HFFc6 (cell line): ENCODE data around the gene GPR137. TPM values are rescaled to one million over a fixed set of nuclear protein-coding genes. Genes with fewer than 3 reads are reported as not detected.

Experiments
- DNase-seq: peaks from one replicate; pipeline ENCODE4 v3.0.0-alpha.2; 2018
- H3K27ac Mint-ChIP-seq: 2 replicates; pipeline ENCODE4 v1.8.0; 2020; ENCODE audit warnings: mild to moderate bottlenecking, mixed read lengths
- H3K27me3 Mint-ChIP-seq: 2 replicates; pipeline ENCODE4 v1.8.0; 2021; ENCODE audit warnings: mild to moderate bottlenecking, moderate library complexity, mixed read lengths; ENCODE audit not compliant: insufficient read depth
- H3K36me3 Mint-ChIP-seq: 2 replicates; pipeline ENCODE4 v1.8.0; 2021; ENCODE audit warnings: low read depth, mixed read lengths
- H3K4me1 Mint-ChIP-seq: 2 replicates; pipeline ENCODE4 v1.8.0; 2020; ENCODE audit warnings: low read depth, mixed read lengths
- H3K4me3 Mint-ChIP-seq: 2 replicates; pipeline ENCODE4 v1.8.0; 2020; ENCODE audit warnings: mild to moderate bottlenecking, moderate library complexity, mixed read lengths
- H3K9me3 Mint-ChIP-seq: 2 replicates; pipeline ENCODE4 v1.8.0; 2020; ENCODE audit warnings: mild to moderate bottlenecking, mixed read lengths
- total RNA-seq, 6 experiments: library from RNA; stranded (reverse); fragmentation: NEBNext Ultra II Directional; extraction: Animal tissue kit (Norgen Biotek cat#: 25700); gene quantifications; 2 replicates in 1 of 6; 3 replicates in 5 of 6; pipeline ENCODE4 v1.2.3, GENCODE V29; 2021
- TF ChIP-seq, protein P1 (sequence below): fragments of 200-600 bp; sonication (generic); IDR thresholded peaks from 2 replicates; pipeline ENCODE4 v1.5.0; 2021; ENCODE audit warnings: antibody characterized with exemption, mild to moderate bottlenecking

The GPR137 gene
- total RNA-seq, 6 experiments from 2014 or later, result 27.9 to 42.1 (median 34.7) TPM

DNA sequence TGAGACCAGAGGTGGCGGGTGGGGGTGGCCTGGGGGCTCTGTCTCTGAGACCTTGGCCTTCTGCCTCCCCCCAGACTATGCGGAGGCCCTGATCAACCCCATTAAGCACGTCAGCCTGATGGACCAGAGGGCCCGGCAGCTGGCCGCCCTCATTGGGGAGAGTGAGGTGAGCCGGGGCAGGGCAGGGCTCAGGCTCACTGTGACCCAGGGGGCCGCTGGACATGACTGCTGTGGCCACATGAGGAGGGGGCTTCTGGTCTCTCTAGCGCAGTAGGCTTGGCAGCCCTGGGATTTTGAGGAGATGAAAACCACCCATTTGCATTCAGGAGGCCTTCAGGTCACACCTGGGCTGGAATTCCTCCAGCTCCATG is 21.7 kb upstream of the GPR137 start:
- TF ChIP-seq, protein P1, sequence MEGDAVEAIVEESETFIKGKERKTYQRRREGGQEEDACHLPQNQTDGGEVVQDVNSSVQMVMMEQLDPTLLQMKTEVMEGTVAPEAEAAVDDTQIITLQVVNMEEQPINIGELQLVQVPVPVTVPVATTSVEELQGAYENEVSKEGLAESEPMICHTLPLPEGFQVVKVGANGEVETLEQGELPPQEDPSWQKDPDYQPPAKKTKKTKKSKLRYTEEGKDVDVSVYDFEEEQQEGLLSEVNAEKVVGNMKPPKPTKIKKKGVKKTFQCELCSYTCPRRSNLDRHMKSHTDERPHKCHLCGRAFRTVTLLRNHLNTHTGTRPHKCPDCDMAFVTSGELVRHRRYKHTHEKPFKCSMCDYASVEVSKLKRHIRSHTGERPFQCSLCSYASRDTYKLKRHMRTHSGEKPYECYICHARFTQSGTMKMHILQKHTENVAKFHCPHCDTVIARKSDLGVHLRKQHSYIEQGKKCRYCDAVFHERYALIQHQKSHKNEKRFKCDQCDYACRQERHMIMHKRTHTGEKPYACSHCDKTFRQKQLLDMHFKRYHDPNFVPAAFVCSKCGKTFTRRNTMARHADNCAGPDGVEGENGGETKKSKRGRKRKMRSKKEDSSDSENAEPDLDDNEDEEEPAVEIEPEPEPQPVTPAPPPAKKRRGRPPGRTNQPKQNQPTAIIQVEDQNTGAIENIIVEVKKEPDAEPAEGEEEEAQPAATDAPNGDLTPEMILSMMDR, result no peak
- H3K4me3 Mint-ChIP-seq, result no peak overlapping the region
- H3K27ac Mint-ChIP-seq, result no peak overlapping the region
- no peaks in the 10 kb centered on the region for H3K9me3 Mint-ChIP-seq
- H3K4me1 Mint-ChIP-seq, result peaks cover 37% of the 10 kb centered on the region
- peaks cover 9% of the 10 kb centered on the region for H3K27me3 Mint-ChIP-seq
- peaks cover 42% of the 10 kb centered on the region for H3K36me3 Mint-ChIP-seq
- DNase-seq, result no peak

DNA sequence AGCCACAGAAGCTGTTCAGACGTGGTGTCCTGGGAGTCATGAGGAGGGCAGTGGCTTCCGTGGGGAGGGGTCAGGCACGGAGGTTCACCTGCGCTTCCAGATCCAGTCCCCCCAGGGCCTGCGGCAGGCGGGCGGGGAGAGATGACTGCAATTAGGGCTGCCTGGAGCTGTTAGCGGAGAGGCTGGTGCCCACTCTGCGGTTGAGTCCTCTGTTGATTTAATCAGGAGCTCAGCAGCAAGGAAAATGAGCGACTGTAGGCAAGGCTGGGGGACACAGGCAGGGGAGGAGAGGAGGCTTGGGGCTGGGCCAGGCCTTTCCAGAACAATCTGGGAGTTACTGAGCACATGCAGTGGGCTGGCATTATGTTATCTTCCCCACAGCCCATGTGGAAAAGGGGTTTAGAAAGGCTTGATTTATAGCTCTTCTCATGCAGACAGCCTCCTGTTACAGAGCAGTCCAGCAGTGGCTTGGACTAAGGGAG is 21.2 kb upstream of the GPR137 start:
- Mint-ChIP-seq H3K9me3 (no peaks in the 10 kb centered on the region), H3K36me3 (peaks cover 39% of the 10 kb centered on the region), H3K27me3 (peaks cover 12% of the 10 kb centered on the region), H3K4me1 (peaks cover 40% of the 10 kb centered on the region), H3K4me3 (no peak overlapping the region), H3K27ac (no peak overlapping the region)
- DNase-seq, result no peak
- TF ChIP-seq, protein P1, result no peak

DNA sequence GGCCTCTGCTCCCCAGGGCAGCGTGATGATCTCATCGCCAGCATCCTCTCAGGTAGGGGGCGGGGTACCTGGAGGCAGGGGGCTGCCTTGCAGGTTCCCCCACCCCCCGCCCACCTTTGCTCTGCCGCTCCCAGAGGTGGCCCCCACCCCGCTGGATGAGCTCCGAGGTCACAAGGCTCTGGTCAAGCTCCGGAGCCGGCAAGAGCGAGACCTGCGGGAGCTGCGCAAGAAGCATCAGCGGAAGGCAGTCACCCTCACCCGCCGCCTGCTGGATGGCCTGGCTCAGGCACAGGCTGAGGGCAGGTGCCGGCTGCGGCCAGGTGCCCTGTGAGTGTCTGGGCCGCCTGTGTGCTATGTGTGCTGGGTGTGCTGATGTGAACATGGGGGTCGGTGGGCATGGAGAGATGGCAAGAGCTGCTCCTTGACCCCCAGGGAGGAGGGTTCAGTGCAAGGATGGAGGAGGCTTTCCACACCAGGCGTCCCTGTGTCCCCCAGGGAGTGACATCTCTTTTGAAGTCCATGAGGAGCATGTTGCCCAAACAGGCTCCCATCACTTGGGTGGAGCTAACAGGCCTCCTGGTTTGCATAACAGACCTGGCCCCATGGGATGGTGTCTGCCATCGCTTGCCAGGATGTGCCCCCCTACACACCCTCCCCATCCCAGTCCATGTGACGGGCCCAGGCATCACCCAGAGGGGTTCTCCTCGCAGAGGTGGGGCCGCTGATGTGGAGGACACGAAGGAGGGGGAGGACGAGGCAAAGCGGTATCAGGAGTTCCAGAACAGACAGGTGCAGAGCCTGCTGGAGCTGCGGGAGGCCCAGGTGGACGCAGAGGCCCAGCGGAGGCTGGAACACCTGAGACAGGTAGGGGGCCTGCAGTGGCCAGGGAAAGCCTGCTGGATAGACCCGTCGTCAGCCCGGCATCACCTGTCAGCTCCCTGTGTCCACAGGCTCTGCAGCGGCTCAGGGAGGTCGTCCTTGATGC is 20.2 kb upstream of the GPR137 start:
- Mint-ChIP-seq H3K4me3 (no peak overlapping the region), H3K27me3 (peaks cover 16% of the 10 kb centered on the region), H3K9me3 (no peaks in the 10 kb centered on the region), H3K4me1 (peaks cover 46% of the 10 kb centered on the region), H3K36me3 (peaks cover 34% of the 10 kb centered on the region), H3K27ac (no peak overlapping the region; the same call in 1 of the 2 replicates)
- no peak for DNase-seq
- TF ChIP-seq, protein P1, result no peak

DNA sequence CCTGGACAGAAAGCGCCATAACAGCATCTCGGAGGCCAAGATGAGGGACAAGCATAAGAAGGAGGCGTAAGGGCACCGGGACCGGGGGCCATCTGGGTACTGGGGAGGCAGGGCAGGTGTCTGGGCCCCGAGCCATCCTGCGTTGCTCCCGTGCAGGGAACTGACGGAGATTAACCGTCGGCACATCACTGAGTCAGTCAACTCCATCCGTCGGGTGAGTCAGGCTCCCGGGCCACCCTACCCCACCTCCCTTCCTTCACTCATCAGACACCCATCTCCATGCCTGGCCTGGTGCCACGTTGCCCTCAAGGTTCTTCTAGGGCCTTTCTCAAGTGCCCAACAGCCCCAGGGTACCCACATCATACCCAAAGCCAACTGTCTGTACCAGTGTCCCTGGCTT is 19.3 kb upstream of the GPR137 start:
- TF ChIP-seq, protein P1, result no peak
- peaks cover 47% of the 10 kb centered on the region for H3K4me1 Mint-ChIP-seq
- peak overlapping the region; percentile 72 for H3K27ac Mint-ChIP-seq
- no peaks in the 10 kb centered on the region for H3K9me3 Mint-ChIP-seq
- no peak for DNase-seq
- no peak overlapping the region for H3K4me3 Mint-ChIP-seq
- H3K27me3 Mint-ChIP-seq, result peaks cover 16% of the 10 kb centered on the region
- peaks cover 34% of the 10 kb centered on the region for H3K36me3 Mint-ChIP-seq

DNA sequence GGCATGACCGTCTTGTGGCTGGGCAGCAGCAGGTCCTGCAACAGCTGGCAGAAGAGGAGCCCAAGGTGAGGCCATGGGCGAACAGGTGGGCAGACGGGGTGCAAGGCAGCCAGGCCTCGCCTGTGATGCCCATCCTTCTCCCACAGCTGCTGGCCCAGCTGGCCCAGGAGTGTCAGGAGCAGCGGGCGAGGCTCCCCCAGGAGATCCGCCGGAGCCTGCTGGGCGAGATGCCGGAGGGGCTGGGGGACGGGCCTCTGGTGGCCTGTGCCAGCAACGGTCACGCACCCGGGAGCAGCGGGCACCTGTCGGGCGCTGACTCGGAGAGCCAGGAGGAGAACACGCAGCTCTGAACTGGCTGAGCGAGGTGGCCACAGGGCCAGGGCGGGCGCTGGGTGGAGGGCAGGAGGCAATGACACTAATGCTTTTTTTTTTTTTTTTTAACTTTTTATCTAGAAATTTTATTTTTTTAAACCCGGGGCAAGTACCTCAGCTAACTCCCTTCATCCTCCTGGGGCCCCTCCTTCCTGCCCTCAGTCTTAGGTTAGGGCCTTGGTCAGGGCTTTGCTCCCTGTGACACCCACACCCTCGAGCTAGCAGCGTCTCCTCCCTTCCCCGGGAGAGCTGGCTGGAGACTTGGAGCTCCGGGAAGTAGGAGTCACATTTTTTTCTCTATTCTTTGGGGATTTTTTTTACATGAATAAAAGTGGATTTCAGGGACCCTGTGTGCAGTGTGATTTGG is 18.3 kb upstream of the GPR137 start:
- Mint-ChIP-seq H3K27me3 (peaks cover 14% of the 10 kb centered on the region), H3K36me3 (peaks cover 28% of the 10 kb centered on the region), H3K4me3 (peak overlapping the region; percentile 96; the same call in 1 of the 2 replicates), H3K9me3 (no peaks in the 10 kb centered on the region), H3K4me1 (peaks cover 55% of the 10 kb centered on the region), H3K27ac (peak overlapping the region; percentile 99)
- DNase-seq, result no peak
- TF ChIP-seq, protein P1, result no peak
